ENCODE measurements around the gene TMBIM4.
A peak's percentile ranks its signal among the peaks of the same experiment; 100 is the strongest.

DNA sequence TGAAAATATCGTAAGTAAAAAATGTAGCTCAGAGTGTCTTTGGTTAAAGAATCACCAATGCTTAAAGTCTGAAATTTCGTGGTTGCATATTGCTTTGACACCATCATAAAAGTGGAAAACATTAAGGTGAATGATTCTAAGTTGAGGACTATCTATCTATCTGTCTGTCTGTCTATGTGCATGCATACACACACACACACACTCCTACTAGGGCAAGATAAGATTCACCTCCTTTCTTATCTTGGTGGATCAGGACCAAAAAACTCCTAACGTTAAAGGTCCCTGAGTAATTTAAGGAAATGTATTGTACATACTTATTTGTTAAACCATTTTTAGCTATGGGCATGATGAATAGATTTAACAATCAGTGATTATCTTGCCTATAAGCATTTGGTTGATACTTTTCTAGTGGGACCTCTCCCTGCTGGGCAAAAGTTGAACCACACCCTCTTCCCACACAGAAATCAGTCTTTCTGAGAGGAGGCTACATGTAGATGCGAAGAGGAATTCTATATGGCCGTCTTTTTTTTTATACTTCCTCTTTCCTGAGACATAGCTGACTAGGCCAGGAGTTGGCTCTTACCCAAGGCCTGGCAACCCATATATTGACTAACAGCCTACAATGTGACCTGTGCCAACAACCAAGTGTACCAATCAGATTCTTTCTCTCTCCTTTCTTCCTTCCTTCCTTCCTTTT is 19.9 kb downstream of the TMBIM4 start:
- TF ChIP-seq, protein P1, sequence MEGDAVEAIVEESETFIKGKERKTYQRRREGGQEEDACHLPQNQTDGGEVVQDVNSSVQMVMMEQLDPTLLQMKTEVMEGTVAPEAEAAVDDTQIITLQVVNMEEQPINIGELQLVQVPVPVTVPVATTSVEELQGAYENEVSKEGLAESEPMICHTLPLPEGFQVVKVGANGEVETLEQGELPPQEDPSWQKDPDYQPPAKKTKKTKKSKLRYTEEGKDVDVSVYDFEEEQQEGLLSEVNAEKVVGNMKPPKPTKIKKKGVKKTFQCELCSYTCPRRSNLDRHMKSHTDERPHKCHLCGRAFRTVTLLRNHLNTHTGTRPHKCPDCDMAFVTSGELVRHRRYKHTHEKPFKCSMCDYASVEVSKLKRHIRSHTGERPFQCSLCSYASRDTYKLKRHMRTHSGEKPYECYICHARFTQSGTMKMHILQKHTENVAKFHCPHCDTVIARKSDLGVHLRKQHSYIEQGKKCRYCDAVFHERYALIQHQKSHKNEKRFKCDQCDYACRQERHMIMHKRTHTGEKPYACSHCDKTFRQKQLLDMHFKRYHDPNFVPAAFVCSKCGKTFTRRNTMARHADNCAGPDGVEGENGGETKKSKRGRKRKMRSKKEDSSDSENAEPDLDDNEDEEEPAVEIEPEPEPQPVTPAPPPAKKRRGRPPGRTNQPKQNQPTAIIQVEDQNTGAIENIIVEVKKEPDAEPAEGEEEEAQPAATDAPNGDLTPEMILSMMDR (IDR thresholded peaks at IDR 0.05): peak in 1 of 4 donors; percentile 14
- no peak for TF ChIP-seq POLR2A (IDR thresholded peaks at IDR 0.05)

Measured in right lobe of liver (tissue), 4 donors.